Panc1 (cell line): ENCODE results near the gene PTTG1IP. TPM values are rescaled to one million over a fixed set of nuclear protein-coding genes. Genes with fewer than 3 reads are reported as not detected.

Experiments used
- ATAC-seq: fragments of 200-7000 bp; cut with Tn5 transposase; 2 replicates; pipeline ENCODE4 v1.9.1; 2020; ENCODE audit warnings: mild to moderate bottlenecking, moderate library complexity
- BruUV-seq: library from RNA; stranded (reverse); fragments of 400-500 nt; replicated peaks from 2 replicates; lab custom pipeline; 2021; lab: Mats Ljungman, UMichigan
- CTCF ChIA-PET: fragments of 300-600 bp; sonication (Branson Sonifier 250); formaldehyde crosslinking; loops from one replicate; lab custom pipeline; 2022; ENCODE audit warnings: antibody characterized with exemption; lab: Charles Lee
- POLR2A ChIA-PET: fragments of 300-600 bp; sonication (Branson Sonifier 250); formaldehyde crosslinking; loops from one replicate; lab custom pipeline; 2022; ENCODE audit warnings: antibody characterized with exemption; lab: Charles Lee
- DNase-seq: peaks from one replicate; pipeline ENCODE4 v3.0.0-alpha.2; 2010; ENCODE audit warnings: low read depth, low spot score
- H3K27ac ChIP-seq: 2 replicates; pipeline ENCODE4 v1.5.1; 2011; ENCODE audit warnings: mild to moderate bottlenecking, low read length, inconsistent platforms
- H3K27me3 ChIP-seq: fragments of 200-500 bp; sonication (Bioruptor generic); 2 replicates; pipeline ENCODE4 v1.6.0; 2014; ENCODE audit warnings: low read length, inconsistent platforms; ENCODE audit not compliant: control insufficient read depth, insufficient read depth
- H3K36me3 ChIP-seq: fragments of 200-500 bp; sonication (Bioruptor generic); 2 replicates; pipeline ENCODE4 v1.5.1; 2014; ENCODE audit warnings: inconsistent platforms, mild to moderate bottlenecking, low read length, moderate library complexity; ENCODE audit not compliant: control insufficient read depth, insufficient read depth
- H3K4me1 ChIP-seq: 2 replicates; pipeline ENCODE4 v1.5.1; 2011; ENCODE audit warnings: inconsistent platforms, mild to moderate bottlenecking, low read length, moderate library complexity; ENCODE audit not compliant: control insufficient read depth, insufficient read depth
- H3K4me3 ChIP-seq, 2 experiments: 2 replicates each; pipeline ENCODE4 v1.5.1; 2011 to 2012; ENCODE audit warnings: low read depth in 2 of 2, low read length in 2 of 2, mild to moderate bottlenecking in 2 of 2, inconsistent platforms in 1 of 2, moderate library complexity in 1 of 2
- H3K9me3 ChIP-seq: fragments of 200-500 bp; sonication (Bioruptor generic); 2 replicates; pipeline ENCODE4 v1.5.1; 2014; ENCODE audit warnings: low read depth, mild to moderate bottlenecking, inconsistent platforms, low read length, moderate library complexity; ENCODE audit not compliant: control insufficient read depth, insufficient read depth
- CTCF ChIP-seq: fragments of 450-650 bp; IDR thresholded peaks from 2 replicates; pipeline ENCODE4 v1.5.1; 2017; ENCODE audit warnings: mild to moderate bottlenecking
- POLR2AphosphoS5 ChIP-seq: IDR thresholded peaks from 2 replicates; pipeline ENCODE4 v1.6.1; 2012; ENCODE audit warnings: mild to moderate bottlenecking, low read depth, low read length, moderate library complexity
- SIN3A ChIP-seq: IDR thresholded peaks from 2 replicates; pipeline ENCODE4 v1.6.1; 2012; ENCODE audit warnings: low read depth, mild to moderate bottlenecking, low read length, moderate library complexity, borderline replicate concordance; ENCODE audit not compliant: insufficient read depth
- TCF7L2 ChIP-seq: IDR thresholded peaks from 2 replicates; pipeline ENCODE4 v1.6.1; 2011; ENCODE audit warnings: mild to moderate bottlenecking, low read depth, low read length, inconsistent platforms
- in situ Hi-C: cut with HindIII; loops from 2 replicates; pipeline ENCODE4 v1.10.0; 2016; ENCODE audit warnings: low sequenced_read_pairs, low pct_unique_long_range_greater_than_20kb
- intact Hi-C: fragments of 100-400 bp; cut with micrococcal nuclease; formaldehyde crosslinking; loops from one replicate; pipeline ENCODE4 v1.10.0; 2022; ENCODE audit not compliant: unreplicated experiment
- total RNA-seq: library from RNA; stranded (reverse); gene quantifications from one replicate; pipeline ENCODE4 v1.2.1, GENCODE V29; 2021; ENCODE audit not compliant: unreplicated experiment
- TF ChIP-seq, protein P1 (sequence below), 2 experiments: IDR thresholded peaks; 2 replicates each; pipeline ENCODE4 v1.6.1; 2011 to 2012; ENCODE audit warnings: low read depth in 2 of 2, control low read depth in 1 of 2, low read length in 1 of 2, mild to moderate bottlenecking in 1 of 2, moderate library complexity in 1 of 2; ENCODE audit not compliant: insufficient read depth in 1 of 2

Gene PTTG1IP
- total RNA-seq, 1 experiment from 2014 or later = 226 TPM

GRCh38 chr21:44904141-44904923 lies 30.8 kb upstream of the PTTG1IP start:
- TF ChIP-seq, protein P1, sequence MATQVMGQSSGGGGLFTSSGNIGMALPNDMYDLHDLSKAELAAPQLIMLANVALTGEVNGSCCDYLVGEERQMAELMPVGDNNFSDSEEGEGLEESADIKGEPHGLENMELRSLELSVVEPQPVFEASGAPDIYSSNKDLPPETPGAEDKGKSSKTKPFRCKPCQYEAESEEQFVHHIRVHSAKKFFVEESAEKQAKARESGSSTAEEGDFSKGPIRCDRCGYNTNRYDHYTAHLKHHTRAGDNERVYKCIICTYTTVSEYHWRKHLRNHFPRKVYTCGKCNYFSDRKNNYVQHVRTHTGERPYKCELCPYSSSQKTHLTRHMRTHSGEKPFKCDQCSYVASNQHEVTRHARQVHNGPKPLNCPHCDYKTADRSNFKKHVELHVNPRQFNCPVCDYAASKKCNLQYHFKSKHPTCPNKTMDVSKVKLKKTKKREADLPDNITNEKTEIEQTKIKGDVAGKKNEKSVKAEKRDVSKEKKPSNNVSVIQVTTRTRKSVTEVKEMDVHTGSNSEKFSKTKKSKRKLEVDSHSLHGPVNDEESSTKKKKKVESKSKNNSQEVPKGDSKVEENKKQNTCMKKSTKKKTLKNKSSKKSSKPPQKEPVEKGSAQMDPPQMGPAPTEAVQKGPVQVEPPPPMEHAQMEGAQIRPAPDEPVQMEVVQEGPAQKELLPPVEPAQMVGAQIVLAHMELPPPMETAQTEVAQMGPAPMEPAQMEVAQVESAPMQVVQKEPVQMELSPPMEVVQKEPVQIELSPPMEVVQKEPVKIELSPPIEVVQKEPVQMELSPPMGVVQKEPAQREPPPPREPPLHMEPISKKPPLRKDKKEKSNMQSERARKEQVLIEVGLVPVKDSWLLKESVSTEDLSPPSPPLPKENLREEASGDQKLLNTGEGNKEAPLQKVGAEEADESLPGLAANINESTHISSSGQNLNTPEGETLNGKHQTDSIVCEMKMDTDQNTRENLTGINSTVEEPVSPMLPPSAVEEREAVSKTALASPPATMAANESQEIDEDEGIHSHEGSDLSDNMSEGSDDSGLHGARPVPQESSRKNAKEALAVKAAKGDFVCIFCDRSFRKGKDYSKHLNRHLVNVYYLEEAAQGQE (IDR thresholded peaks at IDR 0.05; ENCODE audit: insufficient read depth in 1 of 2, low read depth in 2 of 2, low read length in 1 of 2) = no peak
- TF ChIP-seq POLR2AphosphoS5 (no peak), CTCF (no peak), TCF7L2 (no peak), SIN3A (no peak)
- Histone ChIP-seq H3K9me3 (no peaks in the 10 kb centered on the region), H3K4me1 (no peaks in the 10 kb centered on the region), H3K4me3 (no peak overlapping the region), H3K36me3 (no peaks in the 10 kb centered on the region), H3K27ac (no peak overlapping the region), H3K27me3 (no peaks in the 10 kb centered on the region)
- DNase-seq (no peak), ATAC-seq (no peak)
- intact Hi-C loops = no loop called here
- ChIA-PET POLR2A (no interaction called here), CTCF (no interaction called here)
- in situ Hi-C loops = no loop called here
- no TSS peak for BruUV-seq

GRCh38 chr21:44903689-44904088 lies 30.2 kb upstream of the PTTG1IP start:
- in situ Hi-C loops (no loop called here), intact Hi-C loops (no loop called here)
- ChIA-PET CTCF (no interaction called here), POLR2A (no interaction called here)
- Histone ChIP-seq H3K36me3 (no peaks in the 10 kb centered on the region), H3K27me3 (no peaks in the 10 kb centered on the region), H3K4me1 (no peaks in the 10 kb centered on the region), H3K4me3 (no peak overlapping the region), H3K27ac (no peak overlapping the region), H3K9me3 (no peaks in the 10 kb centered on the region)
- ATAC-seq (no peak), DNase-seq (no peak)
- BruUV-seq = no TSS peak
- TF ChIP-seq, protein P1 (IDR thresholded peaks at IDR 0.05; ENCODE audit: insufficient read depth in 1 of 2, low read depth in 2 of 2, low read length in 1 of 2) = no peak
- TF ChIP-seq SIN3A = no peak
- no peak for TF ChIP-seq POLR2AphosphoS5
- TF ChIP-seq CTCF = no peak
- no peak for TF ChIP-seq TCF7L2
